Right atrium auricular region (tissue), 2 donors: ENCODE data around the gene C9orf72. TPM values are rescaled to one million over a fixed set of nuclear protein-coding genes. Genes with fewer than 3 reads are reported as not detected.

ENCODE experiments used
- DNase-seq: peaks from one replicate; pipeline ENCODE4 v3.0.0-alpha.2; 2019; ENCODE audit warnings: low spot score
- H3K27ac ChIP-seq, 2 donors: fragments of 200-600 bp; sonication (generic); 1 replicate in 1 of 2; 2 replicates in 1 of 2; pipeline ENCODE4 v1.5.1; 2016 to 2019
- H3K27me3 ChIP-seq, 2 donors: fragments of 200-600 bp; sonication (generic); one replicate each; pipeline versions ENCODE4 v1.5.1 to v1.6.0; 2017 to 2019
- H3K36me3 ChIP-seq: fragments of 200-600 bp; sonication (generic); one replicate; pipeline ENCODE4 v1.5.1; 2016
- H3K4me1 ChIP-seq, 2 donors: fragments of 200-600 bp; sonication (generic); one replicate each; pipeline versions ENCODE4 v1.5.1 to v1.6.0; 2017 to 2019
- H3K4me3 ChIP-seq, 2 donors: fragments of 200-600 bp; sonication (generic); 1 replicate in 1 of 2; 2 replicates in 1 of 2; pipeline ENCODE4 v1.5.1; 2017 to 2019; ENCODE audit warnings: mild to moderate bottlenecking in 1 of 2, moderate library complexity in 1 of 2
- H3K9me3 ChIP-seq, 2 donors: fragments of 200-600 bp; sonication (generic); one replicate each; pipeline ENCODE4 v1.5.1; 2019
- total RNA-seq, 2 donors: library from RNA; depleted of rRNA; stranded (reverse); fragments of >200 nt; gene quantifications; one replicate each; pipeline ENCODE4 v1.1.0, GENCODE V29; 2016
- TF ChIP-seq, protein P1 (sequence below), 2 donors: fragments of 200-600 bp; sonication (generic); IDR thresholded peaks; one replicate each; pipeline ENCODE4 v1.5.1; 2019; ENCODE audit warnings: antibody characterized with exemption in 2 of 2

The C9orf72 gene
- total RNA-seq, 2 donors from 2014 or later, result 8.4 to 10.3 TPM

DNA sequence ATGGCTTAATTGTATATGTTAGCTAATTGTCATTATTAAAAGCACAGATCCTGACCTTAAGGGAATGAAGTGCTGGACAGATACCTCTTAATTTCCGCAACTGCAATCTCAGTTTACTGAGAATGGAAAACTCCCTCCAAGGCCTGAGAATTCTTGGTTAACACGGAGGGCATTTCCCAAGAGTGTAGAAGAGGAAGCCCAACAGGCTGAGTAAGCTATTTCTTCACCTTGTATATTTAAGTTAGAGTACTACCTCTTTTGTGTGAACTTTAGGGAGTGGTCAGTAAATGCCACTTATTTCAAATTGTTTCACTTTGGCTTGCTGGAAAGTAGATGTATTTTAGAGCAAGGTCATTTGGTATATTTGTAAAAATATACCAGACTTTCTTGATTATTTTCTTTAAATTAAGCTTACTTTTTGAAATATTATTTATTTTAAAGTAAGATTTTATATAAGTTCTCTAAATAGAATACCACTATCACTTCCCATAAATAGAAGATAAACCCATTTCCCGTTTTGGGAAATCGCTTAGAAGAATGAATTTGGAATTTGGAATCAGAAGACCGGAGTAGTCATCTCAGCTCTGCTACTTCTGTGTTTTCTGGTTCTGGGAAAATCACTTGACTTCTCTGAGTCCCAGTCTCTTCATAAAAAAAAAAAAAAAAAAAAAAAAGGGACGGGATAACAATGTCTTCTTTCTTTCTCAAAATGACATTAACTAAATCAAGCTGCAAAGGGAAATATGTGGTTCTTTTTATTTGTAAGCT is 26.0 kb upstream of the C9orf72 start:
- Histone ChIP-seq H3K36me3 (no peaks in the 10 kb centered on the region), H3K4me3 (no peak overlapping the region), H3K4me1 (no peaks in the 10 kb centered on the region), H3K27me3 (no peaks in the 10 kb centered on the region), H3K27ac (peak overlapping the region; percentile 13 to 37), H3K9me3 (no peaks in the 10 kb centered on the region)
- TF ChIP-seq, protein P1, sequence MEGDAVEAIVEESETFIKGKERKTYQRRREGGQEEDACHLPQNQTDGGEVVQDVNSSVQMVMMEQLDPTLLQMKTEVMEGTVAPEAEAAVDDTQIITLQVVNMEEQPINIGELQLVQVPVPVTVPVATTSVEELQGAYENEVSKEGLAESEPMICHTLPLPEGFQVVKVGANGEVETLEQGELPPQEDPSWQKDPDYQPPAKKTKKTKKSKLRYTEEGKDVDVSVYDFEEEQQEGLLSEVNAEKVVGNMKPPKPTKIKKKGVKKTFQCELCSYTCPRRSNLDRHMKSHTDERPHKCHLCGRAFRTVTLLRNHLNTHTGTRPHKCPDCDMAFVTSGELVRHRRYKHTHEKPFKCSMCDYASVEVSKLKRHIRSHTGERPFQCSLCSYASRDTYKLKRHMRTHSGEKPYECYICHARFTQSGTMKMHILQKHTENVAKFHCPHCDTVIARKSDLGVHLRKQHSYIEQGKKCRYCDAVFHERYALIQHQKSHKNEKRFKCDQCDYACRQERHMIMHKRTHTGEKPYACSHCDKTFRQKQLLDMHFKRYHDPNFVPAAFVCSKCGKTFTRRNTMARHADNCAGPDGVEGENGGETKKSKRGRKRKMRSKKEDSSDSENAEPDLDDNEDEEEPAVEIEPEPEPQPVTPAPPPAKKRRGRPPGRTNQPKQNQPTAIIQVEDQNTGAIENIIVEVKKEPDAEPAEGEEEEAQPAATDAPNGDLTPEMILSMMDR (IDR thresholded peaks at IDR 0.05), result no peak
- no peak for DNase-seq

DNA sequence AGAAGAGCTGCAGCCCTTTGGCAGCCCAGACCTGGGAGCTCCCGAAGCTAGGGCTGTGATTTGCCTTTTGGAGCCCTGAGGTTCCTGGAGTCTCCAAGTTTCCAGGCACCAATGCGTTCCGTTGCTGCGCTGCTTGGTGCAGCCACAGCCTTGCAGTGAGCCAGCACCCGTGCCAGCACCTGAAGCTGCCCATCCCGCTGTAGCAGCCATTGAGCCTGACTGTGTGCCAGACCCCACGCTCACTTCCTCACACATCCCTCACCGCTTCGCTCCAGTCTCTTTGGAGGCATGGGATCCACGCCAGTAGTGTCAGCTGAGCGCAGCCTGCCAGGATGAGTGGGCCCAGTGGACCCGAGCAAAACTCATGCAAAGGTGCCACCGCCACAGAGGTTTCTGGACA is 22.5 kb upstream of the C9orf72 start:
- Histone ChIP-seq H3K9me3 (no peaks in the 10 kb centered on the region), H3K4me3 (no peak overlapping the region), H3K4me1 (no peaks in the 10 kb centered on the region), H3K27me3 (no peaks in the 10 kb centered on the region), H3K27ac (no peak overlapping the region), H3K36me3 (no peaks in the 10 kb centered on the region)
- TF ChIP-seq, protein P1 (IDR thresholded peaks at IDR 0.05), result no peak
- DNase-seq, result no peak

DNA sequence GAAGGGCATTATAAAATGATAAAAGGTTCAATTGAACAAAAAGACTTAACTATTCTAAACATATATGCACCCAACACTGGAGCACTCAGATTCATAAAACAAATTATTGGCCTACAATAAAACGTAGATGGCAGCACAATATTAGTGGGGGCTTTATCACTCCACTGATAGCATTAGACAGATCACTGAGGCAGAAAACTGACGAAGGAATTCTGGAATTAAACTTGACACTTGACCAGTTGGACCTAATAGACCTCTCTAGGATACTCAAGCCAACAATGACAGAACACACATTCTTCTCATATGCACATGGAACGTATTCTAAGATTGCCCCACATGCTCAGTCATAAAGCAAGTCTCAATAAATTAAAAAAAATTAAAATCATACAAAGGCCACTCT is 18.4 kb upstream of the C9orf72 start:
- H3K4me1 ChIP-seq, result no peaks in the 10 kb centered on the region
- H3K27ac ChIP-seq, result no peak overlapping the region
- no peak for DNase-seq
- no peaks in the 10 kb centered on the region for H3K9me3 ChIP-seq
- H3K36me3 ChIP-seq, result no peaks in the 10 kb centered on the region
- H3K27me3 ChIP-seq, result no peaks in the 10 kb centered on the region
- TF ChIP-seq, protein P1 (IDR thresholded peaks at IDR 0.05), result no peak
- H3K4me3 ChIP-seq, result no peak overlapping the region

DNA sequence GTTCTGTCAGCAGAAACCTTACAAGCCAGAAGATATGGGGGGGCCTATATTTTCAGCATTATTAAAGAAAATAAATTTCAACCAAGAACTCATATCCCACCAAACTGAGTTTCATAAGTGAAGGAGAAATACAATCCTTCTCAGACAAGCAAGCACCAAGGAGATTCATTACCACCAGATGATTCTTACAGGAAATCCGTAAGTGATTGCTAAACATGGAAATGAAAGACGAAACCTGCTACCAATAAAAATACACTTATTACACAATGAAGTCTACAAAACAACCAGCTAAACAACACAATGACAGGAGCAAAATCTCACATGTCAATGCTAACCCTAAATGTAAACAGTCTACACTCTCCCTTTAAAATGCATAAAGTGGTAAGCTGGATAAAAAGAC is 17.8 kb upstream of the C9orf72 start:
- H3K9me3 ChIP-seq, result no peaks in the 10 kb centered on the region
- no peaks in the 10 kb centered on the region for H3K36me3 ChIP-seq
- no peaks in the 10 kb centered on the region for H3K27me3 ChIP-seq
- DNase-seq, result no peak
- TF ChIP-seq, protein P1 (IDR thresholded peaks at IDR 0.05), result no peak
- H3K4me3 ChIP-seq, result no peak overlapping the region
- H3K4me1 ChIP-seq, result no peaks in the 10 kb centered on the region
- no peak overlapping the region for H3K27ac ChIP-seq

DNA sequence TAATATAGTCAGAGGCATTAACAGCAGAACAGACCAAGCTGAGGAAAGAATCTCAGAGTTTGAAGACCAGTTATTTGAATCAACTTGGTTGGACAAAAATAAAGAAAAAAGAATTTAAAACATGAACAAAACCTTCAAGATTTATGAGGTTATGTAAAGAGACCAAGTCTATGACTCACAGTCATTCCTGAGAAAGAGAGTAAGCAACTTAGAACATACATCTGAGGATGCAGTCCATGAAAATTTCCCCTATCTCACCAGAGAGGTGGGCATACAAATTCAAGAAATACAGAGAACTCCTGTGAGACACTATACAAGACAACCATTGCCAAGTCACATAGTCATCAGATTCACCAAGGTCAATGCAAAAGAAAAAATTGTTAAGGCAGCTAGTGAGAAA is 17.4 kb upstream of the C9orf72 start:
- H3K9me3 ChIP-seq, result no peaks in the 10 kb centered on the region
- no peaks in the 10 kb centered on the region for H3K4me1 ChIP-seq
- H3K36me3 ChIP-seq, result no peaks in the 10 kb centered on the region
- H3K27me3 ChIP-seq, result no peaks in the 10 kb centered on the region
- no peak overlapping the region for H3K27ac ChIP-seq
- TF ChIP-seq, protein P1 (IDR thresholded peaks at IDR 0.05), result no peak
- H3K4me3 ChIP-seq, result no peak overlapping the region
- DNase-seq, result no peak

DNA sequence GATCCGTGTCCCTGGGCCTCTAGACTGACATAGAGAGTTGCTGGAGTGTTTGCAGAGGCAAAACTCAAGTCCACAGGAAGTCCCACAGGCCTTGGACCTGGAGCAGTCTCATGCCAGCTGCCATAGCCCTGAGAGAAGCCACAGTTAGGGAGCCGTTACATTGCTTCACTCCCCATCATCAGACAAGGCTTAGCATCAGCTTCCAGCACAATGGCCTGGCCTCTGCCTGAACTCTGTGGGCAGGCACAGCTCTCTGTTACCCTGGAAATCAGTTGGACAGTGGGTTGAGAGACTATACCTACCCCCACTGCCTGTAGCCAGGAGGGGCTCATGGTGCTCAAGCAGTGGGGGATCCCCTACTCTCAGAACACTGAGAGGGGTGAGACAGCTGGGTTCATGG is 16.2 kb upstream of the C9orf72 start:
- Histone ChIP-seq H3K27ac (no peak overlapping the region), H3K9me3 (no peaks in the 10 kb centered on the region), H3K4me3 (no peak overlapping the region), H3K4me1 (no peaks in the 10 kb centered on the region), H3K36me3 (no peaks in the 10 kb centered on the region), H3K27me3 (no peaks in the 10 kb centered on the region)
- no peak for DNase-seq
- TF ChIP-seq, protein P1 (IDR thresholded peaks at IDR 0.05), result no peak
